Activated T-helper 1 cell treated with Interleukin-2 at 50 U/mL for 16 hours (primary cell): ENCODE results near the gene VIPR2.
"Not testable (repeated sequence)": the region's sequence is repeated elsewhere in the genome, so short reads cannot be mapped to it uniquely, and the experiment has no call there.

ENCODE experiments used
- DNase-seq: peaks from one replicate; pipeline ENCODE4 v3.0.0-alpha.2; 2020; ENCODE audit warnings: low read depth

Gene VIPR2

GRCh38 chr7:158988996-158989395 lies 155.7 kb downstream of the VIPR2 start:
- DNase-seq, result no peak

GRCh38 chr7:158988302-158988862 lies 156.3 kb downstream of the VIPR2 start:
- no peak for DNase-seq

GRCh38 chr7:158987691-158988090 lies 157.0 kb downstream of the VIPR2 start:
- DNase-seq, result no peak

DNA sequence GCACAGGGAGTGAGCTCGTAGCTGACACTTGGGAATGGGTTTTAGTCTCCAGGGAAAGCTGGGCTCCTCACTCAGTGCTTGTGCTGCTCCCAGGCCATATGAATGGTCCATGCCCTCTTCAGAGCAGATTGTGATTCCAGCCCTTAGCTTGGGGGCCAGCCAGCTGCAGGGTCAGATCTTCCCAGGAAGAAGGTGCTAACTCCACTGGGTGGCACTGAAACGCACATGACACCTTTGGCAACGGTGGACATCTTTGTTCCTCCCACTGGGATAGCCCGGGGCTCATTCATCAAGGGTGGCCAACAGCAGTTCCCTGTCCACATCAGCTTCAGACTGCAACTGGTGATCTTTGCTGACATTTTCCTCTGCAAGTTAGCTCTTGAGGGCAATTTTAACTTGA lies 159.1 kb downstream of the VIPR2 start:
- DNase-seq, result no peak

- DNase-seq, result not testable (repeated sequence)
Observed at GRCh38 chr7:158984007-158984406, 160.7 kb downstream of the VIPR2 start.

GRCh38 chr7:158982080-158982479 lies 162.6 kb downstream of the VIPR2 start:
- DNase-seq, result not testable (repeated sequence)

GRCh38 chr7:158979635-158980351 lies 164.9 kb downstream of the VIPR2 start:
- no peak for DNase-seq

- DNase-seq, result no peak
Observed at GRCh38 chr7:158979023-158979529, 165.6 kb downstream of the VIPR2 start.
